ENCODE measurements around the gene EIF4E3. TPM values are rescaled to one million over a fixed set of nuclear protein-coding genes. Genes with fewer than 3 reads are reported as not detected.
A peak's percentile ranks its signal among the peaks of the same experiment; 100 is the strongest.

Gene EIF4E3
- total RNA-seq, 1 donor from 2014 or later, result 11.0 TPM

GRCh38 chr3:71647751-71648150, 77.5 kb downstream of the EIF4E3 start:
- no peak for DNase-seq

- DNase-seq, result no peak
Observed at GRCh38 chr3:71646971-71647370, 78.2 kb downstream of the EIF4E3 start.

GRCh38 chr3:71645140-71645539, 80.1 kb downstream of the EIF4E3 start:
- DNase-seq, result no peak

GRCh38 chr3:71641674-71642073, 83.5 kb downstream of the EIF4E3 start:
- DNase-seq, result no peak

GRCh38 chr3:71640331-71640983, 84.7 kb downstream of the EIF4E3 start:
- no peak for DNase-seq

- no peak for DNase-seq
Observed at GRCh38 chr3:71636482-71636881, 88.7 kb downstream of the EIF4E3 start.

- no peak for DNase-seq
Observed at GRCh38 chr3:71636001-71636400, 89.2 kb downstream of the EIF4E3 start.

GRCh38 chr3:71634671-71635070, 90.5 kb downstream of the EIF4E3 start:
- no peak for DNase-seq

- no peak for DNase-seq
Observed at GRCh38 chr3:71629711-71630110, 95.5 kb downstream of the EIF4E3 start.

- DNase-seq, result no peak
Observed at GRCh38 chr3:71629289-71629688, 95.9 kb downstream of the EIF4E3 start.

- peak; percentile 79 for DNase-seq
Observed at GRCh38 chr3:71628522-71628921, 96.7 kb downstream of the EIF4E3 start.

GRCh38 chr3:71625676-71626075, 99.5 kb downstream of the EIF4E3 start:
- no peak for DNase-seq

Other genes starting within 250 kb of the EIF4E3 start
- gene FOXP1, start 141.7 kb downstream of the EIF4E3 start, total RNA-seq, result 56.7 TPM
- gene GPR27, start 28.5 kb upstream of the EIF4E3 start, total RNA-seq, result 5.2 TPM
- gene PROK2, start 59.7 kb upstream of the EIF4E3 start, total RNA-seq, result 4.1 TPM

All from skin of body (tissue), 2 donors.